HG02763 (cell line): Measurements from ENCODE around the gene KIF23.

Source experiments
- ATAC-seq: cut with Tn5 transposase; IDR thresholded peaks from one replicate; pipeline ENCODE4 v1.9.1; 2021; ENCODE audit warnings: mild to moderate bottlenecking, moderate library complexity; ENCODE audit not compliant: unreplicated experiment

Gene KIF23

DNA sequence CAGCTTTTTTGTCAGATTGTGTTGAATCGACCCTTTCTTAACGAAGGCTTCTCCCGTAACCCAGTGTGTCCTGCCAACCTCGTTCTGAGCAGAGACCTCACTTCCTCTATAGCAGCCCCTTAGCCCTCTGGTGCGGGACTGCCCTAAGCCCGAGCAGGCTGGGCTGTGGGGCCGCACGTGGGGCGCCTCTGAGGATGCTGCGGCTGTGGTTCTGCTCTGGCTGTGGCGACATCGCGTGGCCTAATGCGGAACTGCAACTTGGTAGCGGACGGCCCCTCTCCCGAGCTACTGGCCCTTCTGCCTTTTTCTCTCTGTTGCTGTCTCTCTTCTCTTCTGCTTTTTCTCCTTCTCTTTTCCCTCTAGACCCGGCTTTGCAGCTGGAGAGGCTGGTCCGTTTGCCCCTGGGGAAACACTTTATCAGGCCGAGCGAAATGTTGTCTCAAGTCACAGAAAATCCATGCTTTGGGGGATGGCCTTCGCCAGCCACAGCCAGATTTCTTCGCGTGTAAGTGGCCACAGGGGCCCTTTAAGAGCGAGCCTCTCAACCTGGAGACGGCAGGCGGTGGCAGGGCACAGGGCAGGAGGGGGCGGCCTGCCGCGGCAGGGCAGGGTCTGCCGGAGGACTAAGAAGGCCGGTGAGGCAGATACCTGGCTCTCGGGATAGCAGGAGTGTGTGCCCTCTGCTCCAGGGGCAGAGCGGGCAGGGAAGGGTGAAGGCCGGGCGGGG lies 19.4 kb upstream of the KIF23 start:
- peak; percentile 51 for ATAC-seq

DNA sequence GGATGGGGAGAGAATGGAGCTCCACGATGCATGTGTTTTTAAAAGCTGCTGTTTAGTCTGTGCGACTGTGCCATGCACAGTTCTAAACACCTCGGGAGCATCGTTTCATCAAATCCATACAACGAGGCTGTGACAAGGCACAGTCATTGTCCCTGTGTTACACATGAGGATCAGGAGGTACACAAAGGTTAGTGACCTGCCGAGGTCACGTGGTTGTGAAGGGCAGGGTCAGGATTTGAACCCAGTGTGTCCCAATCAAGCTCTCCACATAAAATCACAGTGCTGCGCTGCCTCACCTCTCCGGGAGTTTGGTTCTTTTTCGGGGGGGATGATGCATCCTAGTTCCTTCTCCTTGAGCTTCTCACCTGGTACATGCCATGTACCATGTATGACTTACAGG lies 18.7 kb upstream of the KIF23 start:
- no peak for ATAC-seq

DNA sequence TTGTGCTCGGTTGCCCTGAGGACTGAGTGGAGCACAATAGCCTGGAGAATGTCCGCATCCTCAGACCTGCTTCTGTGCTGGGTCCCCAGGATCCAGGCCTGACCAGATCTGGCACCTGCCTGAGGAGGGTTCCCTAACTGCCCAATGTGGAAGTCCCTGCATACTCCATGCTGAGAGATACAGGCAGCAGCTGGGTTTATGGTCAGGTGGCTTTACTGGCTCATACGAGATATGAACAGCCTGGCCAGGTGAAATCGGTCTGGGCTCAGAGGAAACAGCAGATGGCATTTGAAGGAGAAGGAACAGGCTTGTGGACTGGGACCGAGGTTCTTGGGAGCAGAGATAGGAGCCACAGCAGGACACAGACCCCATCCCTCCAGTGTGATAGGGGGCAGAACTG lies 18.2 kb upstream of the KIF23 start:
- no peak for ATAC-seq

DNA sequence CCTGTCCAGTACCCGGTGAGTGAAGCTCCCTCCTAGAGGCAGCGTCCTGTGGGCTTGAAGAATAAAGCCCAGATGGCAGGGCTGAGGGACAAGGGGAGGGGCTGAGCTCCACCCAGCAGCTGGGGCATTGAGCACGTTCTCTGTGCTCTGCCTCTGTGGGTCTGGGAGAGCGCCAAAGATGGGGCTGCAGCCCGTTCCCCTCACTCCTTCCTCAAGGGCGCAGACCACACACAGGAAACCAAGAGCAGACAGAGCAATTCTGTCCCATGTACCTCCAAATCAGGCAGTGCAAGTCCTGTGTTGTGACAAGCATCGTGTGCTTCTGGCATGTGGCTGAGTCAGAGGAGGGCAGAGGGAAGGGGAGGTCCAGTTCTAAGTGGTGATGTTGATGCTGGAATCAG lies 15.7 kb upstream of the KIF23 start:
- no peak for ATAC-seq

DNA sequence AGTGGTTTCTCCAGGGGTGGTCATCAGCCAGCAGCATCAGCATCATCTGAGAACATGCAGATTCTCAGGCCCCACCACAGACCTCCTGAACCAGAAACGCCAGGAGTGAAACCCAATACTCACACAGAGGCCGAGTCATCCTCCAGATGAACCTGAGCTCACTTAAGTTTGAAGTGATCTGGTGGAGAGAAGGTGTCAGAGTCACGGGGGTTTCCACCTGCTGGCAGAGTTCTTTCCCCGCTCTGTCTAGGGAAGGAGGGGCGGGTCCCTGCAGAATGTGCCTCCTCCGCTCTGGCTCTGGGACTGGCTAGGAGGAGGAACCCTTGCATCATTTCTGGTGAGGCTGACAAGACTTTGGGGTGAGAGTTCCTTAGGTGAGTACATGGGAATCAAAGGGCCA lies 13.3 kb upstream of the KIF23 start:
- ATAC-seq: no peak

DNA sequence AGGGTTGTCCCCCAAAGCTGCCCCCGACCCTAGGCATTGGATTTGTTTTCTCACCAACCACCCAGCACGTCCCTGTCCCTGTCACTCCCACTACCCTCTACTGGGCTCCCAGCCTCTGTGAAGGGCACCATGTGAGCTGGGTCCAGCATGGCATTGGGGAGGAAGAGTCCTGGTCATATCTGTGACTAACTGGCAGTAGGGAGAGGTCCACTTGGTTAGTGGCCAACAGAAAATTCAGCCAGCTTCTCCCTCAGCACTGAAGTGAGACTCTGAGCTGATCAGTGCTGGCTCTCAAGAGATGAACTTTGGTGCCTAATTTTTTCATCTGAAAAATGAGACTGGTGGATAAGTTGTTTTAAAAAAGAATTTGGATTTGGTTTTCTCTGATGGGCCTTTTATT lies 11.3 kb upstream of the KIF23 start:
- ATAC-seq: no peak

DNA sequence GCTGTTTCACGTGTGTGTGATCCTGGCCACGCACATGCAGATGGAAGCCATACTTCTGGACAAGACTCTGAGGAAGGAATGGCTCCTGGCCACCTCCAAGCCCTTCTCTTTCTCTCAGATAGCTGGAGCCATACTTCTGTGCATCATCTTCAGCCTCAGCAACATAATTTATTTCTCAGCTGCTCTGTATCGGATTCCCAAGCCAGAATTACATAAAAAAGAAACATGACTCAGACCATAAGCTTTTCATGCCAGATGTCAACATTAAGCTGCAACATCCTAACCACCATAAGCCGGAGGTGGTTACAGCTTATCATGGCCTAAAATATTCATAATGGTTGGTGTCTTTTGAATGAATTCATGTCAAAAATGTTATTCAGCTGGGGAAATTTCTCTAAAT lies 10.6 kb upstream of the KIF23 start:
- ATAC-seq: no peak

DNA sequence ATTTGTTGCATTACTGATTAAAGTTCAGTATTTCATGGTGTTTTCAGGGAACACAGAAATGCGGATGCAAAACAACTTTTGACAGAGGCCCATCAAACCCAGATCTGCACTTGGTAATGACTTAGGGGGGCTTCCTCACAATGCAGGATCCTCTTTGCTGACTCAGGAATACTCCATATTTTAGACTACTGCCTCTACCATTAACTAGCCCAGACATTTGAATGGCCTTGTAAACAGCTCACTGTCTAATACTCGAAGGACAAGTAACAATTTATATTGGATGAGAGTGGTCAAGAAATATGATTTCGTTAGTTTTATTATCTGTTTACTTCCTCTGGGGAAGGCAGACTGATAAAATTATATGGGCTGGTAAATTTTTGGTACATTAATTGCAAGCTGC lies 9.0 kb upstream of the KIF23 start:
- ATAC-seq: no peak

DNA sequence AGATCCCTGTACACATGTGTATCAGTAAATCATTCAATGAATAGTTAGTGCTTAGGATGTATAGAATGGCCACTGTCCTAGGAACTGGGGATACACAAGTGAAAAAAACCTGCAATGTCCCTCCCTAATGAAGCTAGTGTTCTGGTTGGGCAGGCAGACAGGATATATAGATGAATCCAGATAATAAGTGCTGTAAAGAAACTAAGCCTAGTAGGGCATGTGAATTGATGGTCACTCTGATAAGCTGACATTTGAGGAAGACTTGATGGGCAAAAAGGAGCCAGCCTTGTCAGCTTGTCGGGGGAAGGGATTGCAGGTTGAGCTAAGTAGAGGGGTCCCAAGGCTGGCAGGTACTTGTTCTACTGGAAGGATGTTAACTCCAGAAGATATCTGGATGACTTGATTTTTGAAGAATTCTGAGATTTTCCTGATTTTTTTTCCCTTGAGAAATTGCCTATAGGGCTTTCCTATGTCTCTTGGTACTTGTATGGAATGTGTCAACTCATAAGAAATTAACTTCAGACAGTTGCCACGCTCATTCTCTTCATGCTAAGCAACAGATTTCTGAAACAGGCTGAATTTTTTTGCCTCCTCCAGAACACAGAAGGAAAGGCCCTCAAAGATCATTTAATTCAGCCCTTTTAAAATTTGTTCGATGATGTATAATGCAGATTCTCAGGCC lies 6.3 kb upstream of the KIF23 start:
- ATAC-seq: no peak

DNA sequence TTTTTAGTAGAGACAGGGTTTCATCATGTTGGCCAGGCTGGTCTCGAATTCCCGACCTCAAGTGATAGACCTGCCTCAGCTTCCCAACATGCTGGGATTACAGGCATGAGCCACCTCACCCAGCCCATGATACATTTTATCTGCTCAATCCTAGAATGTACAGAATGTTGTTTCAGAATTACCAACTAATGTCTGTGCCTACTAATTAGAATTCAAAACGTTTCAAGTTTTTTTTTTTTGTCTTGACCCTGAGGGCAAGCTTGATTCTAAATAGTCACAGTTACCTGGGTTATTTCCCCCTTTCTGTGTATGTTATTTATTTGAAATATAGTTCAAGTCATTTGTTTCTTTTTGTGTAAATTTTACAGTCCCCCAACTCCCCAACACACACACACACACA lies 5.3 kb upstream of the KIF23 start:
- no peak for ATAC-seq

DNA sequence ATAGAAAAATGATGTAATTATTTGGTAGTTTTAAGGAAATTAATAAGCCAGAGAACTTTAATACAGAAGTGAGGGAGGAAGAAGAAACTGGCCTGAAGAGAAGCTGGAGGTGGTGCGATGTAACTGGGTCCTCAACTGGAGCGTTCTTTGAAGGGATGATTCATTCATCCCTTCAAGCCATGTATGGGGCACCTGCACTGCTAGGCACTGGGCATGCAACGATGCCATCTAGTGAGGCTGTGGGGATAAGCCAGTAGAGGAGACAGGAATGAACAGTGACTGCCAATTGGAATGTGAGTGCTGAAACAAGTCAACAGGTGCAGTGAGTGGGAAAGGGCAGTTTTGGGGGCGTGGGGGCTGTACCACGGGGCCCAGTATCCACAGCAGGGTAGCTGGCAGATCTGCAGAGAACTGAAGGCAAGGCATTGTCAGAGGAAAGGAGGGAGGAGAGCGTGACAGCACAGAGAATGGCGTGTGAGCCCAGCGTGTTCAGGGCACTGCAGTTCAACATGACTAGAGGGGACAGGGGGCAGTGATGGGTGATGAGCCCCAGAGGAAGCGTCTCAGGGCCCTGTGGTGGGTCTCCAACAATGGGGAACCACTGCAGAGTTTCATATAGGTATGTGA lies 3.8 kb upstream of the KIF23 start:
- ATAC-seq: no peak

DNA sequence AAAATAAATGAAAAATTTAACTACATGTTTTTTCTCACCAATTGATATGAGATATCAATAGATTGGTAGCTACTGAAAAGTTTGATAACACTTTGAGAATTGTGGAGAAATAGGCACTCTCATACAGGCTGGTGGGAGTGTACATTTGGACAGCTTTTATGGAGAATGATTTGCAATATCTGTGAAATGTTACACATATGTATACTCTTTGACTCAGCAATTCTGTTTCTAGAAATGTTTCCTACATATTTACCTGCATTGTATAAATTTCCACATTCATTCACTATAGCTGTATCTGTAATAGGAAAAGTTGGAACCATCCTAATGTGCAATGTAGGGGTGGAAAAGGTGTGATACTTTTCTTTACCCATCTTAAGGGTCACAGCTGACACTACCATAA lies 1.9 kb upstream of the KIF23 start:
- no peak for ATAC-seq

DNA sequence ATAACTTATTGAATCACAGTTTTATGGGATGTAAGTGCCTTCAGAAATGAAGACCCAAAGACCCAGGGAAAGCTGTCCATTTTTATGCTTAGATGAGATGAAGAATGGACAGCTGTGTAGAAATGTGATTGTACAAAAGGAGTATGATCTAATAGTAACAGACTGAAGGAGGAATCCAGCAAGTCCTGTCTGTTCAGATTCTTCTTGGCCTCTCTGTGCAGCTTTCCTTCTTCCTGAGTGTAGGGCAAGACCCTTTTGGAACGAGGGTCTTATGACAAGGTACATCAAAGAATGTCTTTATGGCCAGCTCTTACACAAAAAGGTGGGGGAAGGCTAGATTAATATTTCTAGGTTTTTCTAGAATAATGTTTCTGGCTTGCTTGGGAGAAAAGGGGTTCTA lies 1.4 kb upstream of the KIF23 start:
- no peak for ATAC-seq

DNA sequence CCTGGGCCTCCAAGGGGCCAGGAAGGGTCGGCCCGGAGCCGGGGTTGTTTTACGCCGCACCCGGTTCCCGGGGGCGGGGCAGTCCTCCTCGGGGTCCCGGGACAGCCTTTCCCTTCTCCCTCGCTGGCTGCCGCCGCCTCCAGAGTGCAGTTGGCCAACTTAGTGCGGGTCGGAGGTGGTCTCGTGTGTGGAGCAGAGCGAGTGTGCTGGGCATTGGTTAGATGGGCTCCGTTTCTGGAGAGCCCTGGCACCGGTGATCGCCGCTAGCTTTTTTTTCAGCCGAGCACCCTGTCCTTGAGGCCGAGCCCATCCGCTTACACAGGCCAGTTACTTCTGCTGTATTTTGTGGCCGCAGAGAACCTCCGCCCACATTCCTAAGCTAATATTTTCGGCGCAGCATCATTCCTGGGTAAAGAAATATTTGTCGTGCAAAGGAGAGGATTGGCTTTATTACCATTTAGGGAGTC lies 585 bp downstream of the KIF23 start:
- ATAC-seq: peak; percentile 25

DNA sequence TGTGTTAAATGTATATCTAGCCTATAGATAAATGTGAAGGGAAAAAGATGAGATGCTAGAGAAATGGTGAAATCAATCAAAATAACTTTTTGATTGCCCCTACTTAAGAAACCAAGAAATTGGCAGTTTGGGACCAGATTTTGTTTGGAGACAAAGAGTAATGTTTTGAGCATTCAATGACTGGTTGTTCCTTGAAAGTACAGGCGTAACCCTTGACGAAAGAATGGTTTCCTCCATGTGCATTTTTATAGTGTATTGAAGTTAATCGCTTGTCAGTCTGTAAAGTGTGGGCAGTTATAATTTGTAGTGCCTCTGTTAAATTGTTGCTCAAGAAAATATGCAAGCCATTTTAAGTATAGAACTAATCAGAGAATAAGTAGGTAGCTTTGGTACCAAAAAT lies 1.2 kb downstream of the KIF23 start:
- no peak for ATAC-seq

DNA sequence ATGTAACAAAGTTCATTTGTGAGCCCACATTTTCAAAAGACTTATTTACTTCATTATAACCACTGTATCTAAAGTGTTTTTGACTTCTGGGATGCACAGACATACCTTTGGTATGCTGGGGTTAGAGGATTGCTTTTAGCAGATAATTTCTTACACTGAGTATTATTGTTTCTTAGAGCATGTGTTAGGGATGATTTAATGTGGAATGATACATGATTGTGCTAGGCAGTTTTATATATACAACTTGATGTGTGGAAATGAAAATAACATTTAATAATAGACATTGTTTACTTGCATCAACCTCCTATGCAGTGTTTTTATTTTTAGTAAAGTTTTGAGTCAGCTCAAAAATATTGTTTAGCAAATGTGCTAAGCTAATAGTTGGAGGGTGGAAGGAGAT lies 3.4 kb downstream of the KIF23 start:
- ATAC-seq: no peak

DNA sequence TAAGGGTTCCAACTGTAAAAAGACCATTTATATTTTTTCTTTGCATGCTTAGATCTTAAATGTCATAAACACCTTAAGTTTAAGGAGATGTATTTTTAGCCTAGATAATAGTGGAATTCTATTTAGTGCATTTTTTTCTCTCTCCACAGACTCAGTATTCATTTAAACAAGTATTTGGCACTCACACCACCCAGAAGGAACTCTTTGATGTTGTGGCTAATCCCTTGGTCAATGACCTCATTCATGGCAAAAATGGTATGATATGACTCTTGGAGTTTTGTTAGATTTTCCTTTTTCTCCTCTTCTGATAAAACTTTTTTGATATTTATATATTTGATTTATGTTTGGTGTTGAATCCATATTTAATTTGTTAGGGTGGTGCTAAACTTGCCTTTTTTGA lies 7.3 kb downstream of the KIF23 start:
- no peak for ATAC-seq

DNA sequence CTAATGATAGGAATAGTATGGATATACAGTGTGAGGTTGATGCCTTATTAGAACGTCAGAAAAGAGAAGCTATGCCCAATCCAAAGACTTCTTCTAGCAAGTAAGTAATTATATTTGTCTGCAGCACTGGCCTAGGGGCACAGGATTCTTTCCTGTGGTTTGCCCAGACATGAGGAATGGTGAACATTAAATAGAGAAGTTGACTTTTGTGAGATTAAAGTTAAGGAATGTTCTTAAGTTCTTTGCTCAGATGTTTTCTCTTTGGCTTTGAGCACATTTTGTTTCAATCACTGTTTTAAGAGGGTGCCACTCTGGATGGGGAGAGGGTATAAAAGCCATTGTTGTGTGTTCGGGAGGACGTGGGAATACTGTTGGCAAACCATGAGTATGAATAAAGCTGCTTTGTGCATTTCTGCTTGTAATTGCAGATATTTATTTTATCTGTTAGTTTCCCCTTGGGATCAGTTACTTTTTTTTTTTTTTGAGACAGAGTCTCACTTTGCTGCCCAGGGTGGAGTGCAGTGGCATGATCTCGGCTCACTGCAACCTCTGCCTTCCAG lies 8.3 kb downstream of the KIF23 start:
- ATAC-seq: no peak

DNA sequence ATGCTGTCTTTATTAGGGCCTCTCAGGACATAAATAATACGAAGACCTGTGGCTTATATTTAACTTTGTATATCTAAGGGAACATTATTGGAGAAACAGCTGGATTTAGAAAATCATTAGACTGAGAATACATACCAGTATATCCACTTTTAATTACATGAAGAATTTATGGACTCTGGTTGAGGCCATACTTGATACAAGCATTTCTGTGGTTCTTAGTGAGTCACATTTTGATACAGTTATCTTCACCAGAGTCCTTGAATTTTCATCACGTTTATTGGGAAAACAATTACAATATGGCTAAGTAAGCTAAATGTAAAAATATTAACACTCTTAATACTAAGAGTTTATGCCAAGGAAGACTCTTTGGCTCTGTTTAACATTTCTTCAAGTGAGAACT lies 9.9 kb downstream of the KIF23 start:
- no peak for ATAC-seq

DNA sequence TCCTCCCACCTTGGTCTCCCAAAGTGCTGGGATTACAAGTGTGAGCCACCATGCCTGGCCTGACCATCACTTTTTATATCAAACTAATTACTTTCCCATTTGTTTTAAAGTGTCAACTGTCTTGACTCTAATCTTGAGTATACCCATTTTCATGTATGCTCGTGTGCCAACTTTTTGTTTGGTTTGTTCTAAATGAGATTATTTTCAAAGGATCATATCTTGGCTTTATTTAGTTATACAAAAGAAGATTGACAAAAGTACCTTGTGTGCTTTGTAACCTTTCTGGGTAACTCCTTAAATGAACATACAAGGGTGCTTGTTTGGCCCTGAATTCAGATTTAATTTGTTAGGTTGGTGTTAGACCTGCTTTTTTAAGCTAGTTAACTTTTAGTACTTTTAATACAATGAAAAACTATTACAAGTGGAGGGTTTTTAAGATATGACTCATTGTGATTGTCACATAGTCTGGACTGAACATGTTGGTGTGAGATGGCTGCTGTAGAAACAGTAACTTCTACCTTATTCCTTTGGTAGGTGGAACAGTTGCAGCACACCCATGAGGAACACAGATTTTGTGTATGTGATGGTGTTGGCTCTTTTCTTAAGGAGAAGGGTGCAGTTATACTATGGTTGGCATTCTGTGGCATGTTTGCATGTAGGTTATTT lies 10.7 kb downstream of the KIF23 start:
- no peak for ATAC-seq

DNA sequence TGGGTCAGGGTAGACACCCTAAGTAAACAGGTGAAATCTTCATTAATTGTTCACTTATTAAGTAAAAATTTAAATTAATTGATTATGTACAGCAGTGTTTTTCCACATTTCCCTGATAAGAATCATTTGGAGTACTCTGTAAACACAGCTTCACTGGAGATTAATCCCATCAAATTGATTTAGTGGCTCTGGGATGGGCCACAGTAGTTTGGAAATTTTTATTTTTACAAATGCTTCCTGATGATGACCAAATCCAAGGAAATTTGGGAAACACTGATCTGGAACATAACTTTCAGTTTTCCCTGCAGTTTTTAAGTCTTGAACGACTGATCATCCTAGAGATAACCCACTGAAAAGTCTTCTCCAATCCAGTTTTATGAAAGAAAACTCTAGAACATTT lies 19.7 kb downstream of the KIF23 start:
- ATAC-seq: no peak
